ENCODE results near the gene PRDM2. TPM values are rescaled to one million over a fixed set of nuclear protein-coding genes. Genes with fewer than 3 reads are reported as not detected.

The PRDM2 gene
- total and polyA plus RNA-seq, 5 donors from 2014 or later = 16.8 to 221 (median 19.7) TPM

DNA sequence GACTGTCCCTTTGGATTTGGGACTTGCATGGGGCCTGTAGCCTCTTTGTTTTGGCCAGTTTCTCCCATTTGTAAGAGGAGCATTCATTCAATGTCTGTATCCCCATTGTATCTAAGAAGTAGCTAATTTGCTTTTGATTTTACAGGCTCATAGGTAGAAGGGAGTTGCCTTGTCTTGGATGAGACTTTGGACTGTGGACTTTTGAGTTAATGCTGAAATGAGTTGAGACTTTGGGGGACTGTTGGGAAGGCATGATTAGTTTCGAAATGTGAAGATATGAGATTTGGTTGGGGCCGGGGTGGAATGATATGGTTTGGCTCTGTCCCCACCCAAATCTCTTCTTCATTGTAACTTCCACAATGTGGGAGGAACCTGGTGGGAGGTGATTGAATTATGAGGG lies 151.7 kb downstream of the PRDM2 start:
- no peaks in the 10 kb centered on the region for H3K9me3 ChIP-seq (ENCODE audit: control insufficient read depth in 2 of 2, low read length in 2 of 2)
- ATAC-seq (ENCODE audit: low read depth in 2 of 2) = no peak

DNA sequence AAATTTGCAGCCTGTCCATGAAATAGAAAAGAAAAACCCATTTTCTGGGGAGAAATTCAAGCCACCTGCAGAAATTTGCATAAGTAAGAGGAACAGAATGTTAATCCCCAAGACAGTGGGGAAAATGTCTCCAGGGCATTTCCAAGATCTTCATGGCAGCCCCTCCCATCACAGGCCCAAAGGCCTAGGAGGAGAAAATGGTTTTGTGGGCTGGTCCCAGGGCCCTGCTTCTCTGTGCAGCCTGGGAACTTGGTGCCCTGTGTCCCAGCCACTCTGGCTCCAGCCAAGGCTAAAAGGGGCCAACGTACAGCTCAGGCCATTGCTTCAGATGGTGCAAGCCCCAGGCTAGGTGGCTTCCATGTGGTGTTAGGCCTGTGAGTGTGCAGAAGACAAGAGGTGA lies 155.6 kb downstream of the PRDM2 start:
- no peaks in the 10 kb centered on the region for H3K36me3 Mint-ChIP-seq
- DNase-seq (no peak), ATAC-seq (ENCODE audit: low read depth in 2 of 2) (no peak)
- no peak overlapping the region for H3K27ac Mint-ChIP-seq
- no peak overlapping the region for H3K4me3 Mint-ChIP-seq
- H3K9me3 ChIP-seq (ENCODE audit: control insufficient read depth in 2 of 2, low read length in 2 of 2) = no peaks in the 10 kb centered on the region
- no peaks in the 10 kb centered on the region for H3K27me3 Mint-ChIP-seq
- peaks cover 0 to 15% (median 5%) of the 10 kb centered on the region in 7 donors for H3K9me3 Mint-ChIP-seq
- H3K4me1 Mint-ChIP-seq = no peaks in the 10 kb centered on the region
- H3K27me3 ChIP-seq (ENCODE audit: control insufficient read depth, insufficient read depth, low read length) = no peaks in the 10 kb centered on the region
- no peaks in the 10 kb centered on the region for H3K4me1 ChIP-seq (ENCODE audit: control insufficient read depth, insufficient read depth, low read length, poor library complexity, severe bottlenecking)
- no peak overlapping the region for H3K27ac ChIP-seq (ENCODE audit: insufficient read depth, low read length, poor library complexity, severe bottlenecking)
- no peak overlapping the region for H3K4me3 ChIP-seq (ENCODE audit: low read depth, low read length)
- H3K36me3 ChIP-seq (ENCODE audit: control insufficient read depth, insufficient read depth, low read length) = no peaks in the 10 kb centered on the region

More for the DNA sequence above, 151.7 kb downstream of the PRDM2 start:
- Mint-ChIP-seq H3K9me3 (peaks cover 0 to 13% (median 3%) of the 10 kb centered on the region in 7 donors), H3K27ac (no peak overlapping the region), H3K36me3 (peaks cover 5% of the 10 kb centered on the region), H3K4me1 (no peaks in the 10 kb centered on the region), H3K4me3 (no peak overlapping the region), H3K27me3 (peaks cover 7% of the 10 kb centered on the region)
- Histone ChIP-seq H3K4me3 (ENCODE audit: low read depth, low read length) (no peak overlapping the region), H3K36me3 (ENCODE audit: control insufficient read depth, insufficient read depth, low read length) (no peaks in the 10 kb centered on the region), H3K27ac (ENCODE audit: insufficient read depth, low read length, poor library complexity, severe bottlenecking) (no peak overlapping the region), H3K4me1 (ENCODE audit: control insufficient read depth, insufficient read depth, low read length, poor library complexity, severe bottlenecking) (no peaks in the 10 kb centered on the region), H3K27me3 (ENCODE audit: control insufficient read depth, insufficient read depth, low read length) (no peaks in the 10 kb centered on the region)
- DNase-seq = no peak

DNA sequence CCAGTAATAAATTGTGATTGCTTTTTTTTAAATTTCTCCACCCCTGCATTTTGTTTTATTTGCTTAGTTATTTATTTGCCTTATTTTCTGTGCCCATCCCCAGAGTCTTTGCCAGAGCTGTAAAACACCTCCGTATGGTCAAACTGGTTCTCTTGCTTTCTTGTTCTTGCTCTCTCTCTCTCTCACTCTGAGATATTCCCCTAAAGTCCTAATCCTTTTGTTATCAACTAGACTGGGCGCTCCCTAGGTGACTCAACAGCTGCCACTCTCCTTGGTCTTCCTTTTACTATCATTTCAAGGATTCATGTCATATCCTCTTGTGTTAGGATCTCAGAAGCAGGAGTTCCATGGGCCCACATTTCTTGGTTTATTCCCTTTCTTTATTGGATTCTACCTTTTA lies 160.0 kb downstream of the PRDM2 start:
- Histone ChIP-seq H3K36me3 (ENCODE audit: control insufficient read depth, insufficient read depth, low read length) (no peaks in the 10 kb centered on the region), H3K4me3 (ENCODE audit: low read depth, low read length) (no peak overlapping the region), H3K9me3 (ENCODE audit: control insufficient read depth in 2 of 2, low read length in 2 of 2) (no peaks in the 10 kb centered on the region), H3K27me3 (ENCODE audit: control insufficient read depth, insufficient read depth, low read length) (peaks cover 1% of the 10 kb centered on the region), H3K27ac (ENCODE audit: insufficient read depth, low read length, poor library complexity, severe bottlenecking) (no peak overlapping the region), H3K4me1 (ENCODE audit: control insufficient read depth, insufficient read depth, low read length, poor library complexity, severe bottlenecking) (no peaks in the 10 kb centered on the region)
- no peaks in the 10 kb centered on the region for H3K36me3 Mint-ChIP-seq
- H3K4me3 Mint-ChIP-seq = no peak overlapping the region
- ATAC-seq (ENCODE audit: low read depth in 2 of 2) (no peak), DNase-seq (no peak)
- no peaks in the 10 kb centered on the region for H3K27me3 Mint-ChIP-seq
- H3K4me1 Mint-ChIP-seq = no peaks in the 10 kb centered on the region
- no peak overlapping the region for H3K27ac Mint-ChIP-seq
- peaks cover 0 to 13% (median 5%) of the 10 kb centered on the region in 7 donors for H3K9me3 Mint-ChIP-seq

DNA sequence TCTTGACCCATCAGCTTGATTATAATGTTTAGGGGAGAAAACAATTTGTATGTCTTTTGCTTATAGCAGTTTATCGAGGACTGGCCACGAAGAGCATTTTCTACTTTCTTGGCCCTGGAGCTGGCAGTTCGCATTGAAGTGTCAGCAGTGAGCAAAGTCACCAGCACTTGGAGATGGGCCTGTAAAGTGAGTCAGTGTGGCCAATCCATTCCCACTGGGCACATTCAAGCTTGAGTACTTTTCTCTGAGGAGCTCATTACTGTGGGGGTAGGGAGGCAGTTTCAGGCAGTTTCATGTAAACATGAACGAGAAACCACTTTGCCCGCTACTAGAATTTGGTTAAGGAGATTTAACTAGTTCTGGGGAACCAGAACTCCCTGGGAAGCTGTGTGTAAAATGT lies 164.8 kb downstream of the PRDM2 start:
- peaks cover 1% of the 10 kb centered on the region for H3K27me3 ChIP-seq (ENCODE audit: control insufficient read depth, insufficient read depth, low read length)
- no peak overlapping the region for H3K27ac Mint-ChIP-seq
- H3K36me3 Mint-ChIP-seq = no peaks in the 10 kb centered on the region
- no peak for DNase-seq
- no peak for ATAC-seq (ENCODE audit: low read depth in 2 of 2)
- no peaks in the 10 kb centered on the region for H3K9me3 Mint-ChIP-seq
- H3K36me3 ChIP-seq (ENCODE audit: control insufficient read depth, insufficient read depth, low read length) = no peaks in the 10 kb centered on the region
- H3K4me3 Mint-ChIP-seq = no peak overlapping the region
- H3K27me3 Mint-ChIP-seq = no peaks in the 10 kb centered on the region
- H3K4me1 Mint-ChIP-seq = no peaks in the 10 kb centered on the region
- no peaks in the 10 kb centered on the region for H3K9me3 ChIP-seq (ENCODE audit: control insufficient read depth in 2 of 2, low read length in 2 of 2)
- no peak overlapping the region for H3K27ac ChIP-seq (ENCODE audit: insufficient read depth, low read length, poor library complexity, severe bottlenecking)
- no peaks in the 10 kb centered on the region for H3K4me1 ChIP-seq (ENCODE audit: control insufficient read depth, insufficient read depth, low read length, poor library complexity, severe bottlenecking)
- no peak overlapping the region for H3K4me3 ChIP-seq (ENCODE audit: low read depth, low read length)

DNA sequence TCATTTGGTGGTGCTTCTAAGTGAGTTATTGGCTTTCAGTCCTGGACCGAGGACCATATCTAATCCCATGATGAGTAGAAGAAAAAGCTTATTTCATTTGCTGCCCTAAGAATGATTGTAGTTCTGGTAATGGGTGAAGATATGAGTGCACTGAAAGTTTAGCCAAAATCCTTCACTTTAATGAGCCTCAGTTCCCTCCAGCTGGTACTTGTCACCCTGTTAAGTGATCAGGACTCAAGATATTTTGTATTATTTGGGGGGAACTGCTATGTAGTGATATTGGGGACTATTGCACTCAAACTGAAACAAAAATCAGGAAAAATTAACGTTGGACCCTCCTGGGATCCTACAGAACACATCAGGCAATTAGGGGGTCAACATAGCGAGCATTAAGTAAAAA lies 165.9 kb downstream of the PRDM2 start:
- no peaks in the 10 kb centered on the region for H3K36me3 Mint-ChIP-seq
- no peaks in the 10 kb centered on the region for H3K27me3 Mint-ChIP-seq
- no peaks in the 10 kb centered on the region for H3K36me3 ChIP-seq (ENCODE audit: control insufficient read depth, insufficient read depth, low read length)
- H3K27ac ChIP-seq (ENCODE audit: insufficient read depth, low read length, poor library complexity, severe bottlenecking) = no peak overlapping the region
- no peak overlapping the region for H3K4me3 ChIP-seq (ENCODE audit: low read depth, low read length)
- no peak overlapping the region for H3K4me3 Mint-ChIP-seq
- H3K27ac Mint-ChIP-seq = no peak overlapping the region
- H3K4me1 Mint-ChIP-seq = no peaks in the 10 kb centered on the region
- H3K9me3 ChIP-seq (ENCODE audit: control insufficient read depth in 2 of 2, low read length in 2 of 2) = no peaks in the 10 kb centered on the region
- ATAC-seq (ENCODE audit: low read depth in 2 of 2) = no peak
- peaks cover 1% of the 10 kb centered on the region for H3K27me3 ChIP-seq (ENCODE audit: control insufficient read depth, insufficient read depth, low read length)
- no peak for DNase-seq
- peaks cover 0 to 6% (median 0%) of the 10 kb centered on the region in 7 donors for H3K9me3 Mint-ChIP-seq
- no peaks in the 10 kb centered on the region for H3K4me1 ChIP-seq (ENCODE audit: control insufficient read depth, insufficient read depth, low read length, poor library complexity, severe bottlenecking)

DNA sequence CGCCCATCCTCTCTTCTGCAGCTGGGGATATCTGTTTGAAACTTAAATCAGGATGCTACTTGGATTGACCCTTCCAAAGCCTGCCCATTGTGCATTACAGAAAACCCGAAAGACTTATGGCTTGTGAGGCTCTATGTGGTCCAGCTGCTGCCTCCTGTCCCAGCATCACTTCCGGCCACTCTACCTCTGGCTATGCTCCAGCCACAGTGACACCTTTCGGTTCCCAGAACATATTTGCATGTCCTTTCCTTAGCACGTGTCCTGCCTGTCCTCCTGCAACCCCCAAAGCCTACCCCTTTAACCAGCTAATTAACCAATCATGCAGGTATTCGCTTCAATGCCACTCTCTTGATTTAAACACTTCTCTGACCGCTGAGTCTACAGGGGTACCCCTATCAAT lies 167.6 kb downstream of the PRDM2 start:
- no peaks in the 10 kb centered on the region for H3K36me3 ChIP-seq (ENCODE audit: control insufficient read depth, insufficient read depth, low read length)
- H3K4me1 ChIP-seq (ENCODE audit: control insufficient read depth, insufficient read depth, low read length, poor library complexity, severe bottlenecking) = no peaks in the 10 kb centered on the region
- H3K27me3 ChIP-seq (ENCODE audit: control insufficient read depth, insufficient read depth, low read length) = peaks cover 1% of the 10 kb centered on the region
- H3K4me3 Mint-ChIP-seq = no peak overlapping the region
- no peaks in the 10 kb centered on the region for H3K9me3 ChIP-seq (ENCODE audit: control insufficient read depth in 2 of 2, low read length in 2 of 2)
- peaks cover 0 to 6% (median 0%) of the 10 kb centered on the region in 7 donors for H3K9me3 Mint-ChIP-seq
- no peak for DNase-seq
- no peak for ATAC-seq (ENCODE audit: low read depth in 2 of 2)
- H3K27ac ChIP-seq (ENCODE audit: insufficient read depth, low read length, poor library complexity, severe bottlenecking) = no peak overlapping the region
- H3K4me1 Mint-ChIP-seq = no peaks in the 10 kb centered on the region
- H3K4me3 ChIP-seq (ENCODE audit: low read depth, low read length) = no peak overlapping the region
- no peaks in the 10 kb centered on the region for H3K27me3 Mint-ChIP-seq
- H3K27ac Mint-ChIP-seq = no peak overlapping the region
- no peaks in the 10 kb centered on the region for H3K36me3 Mint-ChIP-seq

DNA sequence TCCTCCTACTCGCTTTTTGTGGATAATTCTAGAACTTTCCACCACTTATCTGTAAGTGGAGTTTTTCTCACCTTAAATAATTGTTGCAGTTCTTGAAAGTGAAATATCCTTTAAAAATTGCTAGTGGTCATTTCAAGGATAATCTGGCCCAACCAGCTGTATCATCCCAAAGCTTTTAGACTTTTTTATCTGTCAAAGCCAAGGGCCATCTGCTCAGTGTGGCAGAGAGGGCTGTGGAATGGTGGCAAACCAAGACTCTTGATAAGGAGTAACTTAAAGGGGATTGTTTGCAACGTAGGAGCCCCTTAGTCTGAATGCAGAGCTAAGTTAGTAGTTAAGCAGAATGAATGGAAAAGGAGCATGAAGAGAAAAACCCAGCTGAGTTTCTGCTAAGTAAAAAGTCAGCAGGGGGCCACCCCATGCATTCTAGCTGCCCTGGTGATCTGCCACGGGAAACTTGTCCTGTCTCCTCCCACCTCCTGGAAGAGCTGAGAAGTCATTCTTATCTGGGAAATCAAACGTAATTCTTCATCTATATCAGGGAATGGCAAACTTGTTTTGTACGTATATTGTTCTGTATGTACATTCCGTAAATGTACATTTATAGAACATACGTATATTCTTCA lies 169.3 kb downstream of the PRDM2 start:
- ATAC-seq (ENCODE audit: low read depth in 2 of 2) = no peak
- no peaks in the 10 kb centered on the region for H3K36me3 Mint-ChIP-seq
- no peaks in the 10 kb centered on the region for H3K4me1 ChIP-seq (ENCODE audit: control insufficient read depth, insufficient read depth, low read length, poor library complexity, severe bottlenecking)
- H3K36me3 ChIP-seq (ENCODE audit: control insufficient read depth, insufficient read depth, low read length) = no peaks in the 10 kb centered on the region
- H3K27me3 Mint-ChIP-seq = no peaks in the 10 kb centered on the region
- no peak overlapping the region for H3K4me3 Mint-ChIP-seq
- no peaks in the 10 kb centered on the region for H3K4me1 Mint-ChIP-seq
- no peak for DNase-seq
- no peaks in the 10 kb centered on the region for H3K9me3 ChIP-seq (ENCODE audit: control insufficient read depth in 2 of 2, low read length in 2 of 2)
- H3K27ac ChIP-seq (ENCODE audit: insufficient read depth, low read length, poor library complexity, severe bottlenecking) = no peak overlapping the region
- H3K27ac Mint-ChIP-seq = no peak overlapping the region
- H3K27me3 ChIP-seq (ENCODE audit: control insufficient read depth, insufficient read depth, low read length) = no peaks in the 10 kb centered on the region
- no peak overlapping the region for H3K4me3 ChIP-seq (ENCODE audit: low read depth, low read length)
- peaks cover 0 to 6% (median 0%) of the 10 kb centered on the region in 7 donors for H3K9me3 Mint-ChIP-seq

DNA sequence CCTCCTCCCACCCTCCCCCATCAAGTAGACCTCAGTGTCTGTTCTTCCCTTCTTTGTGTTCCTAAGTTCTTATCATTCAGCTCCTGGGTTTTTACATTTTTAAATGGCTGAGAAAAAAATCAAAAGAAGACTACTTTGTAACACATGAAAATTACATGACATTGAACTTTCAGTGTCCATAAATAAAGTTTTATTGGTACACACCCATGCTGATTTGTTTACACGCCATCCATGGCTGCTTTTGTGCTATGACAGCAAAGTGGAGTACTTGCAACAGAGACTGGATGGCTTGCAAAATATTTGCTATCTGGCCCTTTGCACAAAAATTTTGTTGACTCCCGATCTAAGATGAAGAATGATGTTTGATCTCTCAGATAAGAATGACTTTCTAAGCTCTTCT lies 171.4 kb downstream of the PRDM2 start:
- no peak for ATAC-seq (ENCODE audit: low read depth in 2 of 2)
- no peak overlapping the region for H3K4me3 Mint-ChIP-seq

More for the DNA sequence above, 171.4 kb downstream of the PRDM2 start:
- H3K36me3 ChIP-seq (ENCODE audit: control insufficient read depth, insufficient read depth, low read length) = no peaks in the 10 kb centered on the region
- no peak overlapping the region for H3K4me3 ChIP-seq (ENCODE audit: low read depth, low read length)
- no peaks in the 10 kb centered on the region for H3K4me1 ChIP-seq (ENCODE audit: control insufficient read depth, insufficient read depth, low read length, poor library complexity, severe bottlenecking)
- no peak for DNase-seq
- no peaks in the 10 kb centered on the region for H3K36me3 Mint-ChIP-seq
- H3K27ac Mint-ChIP-seq = no peak overlapping the region
- no peaks in the 10 kb centered on the region for H3K4me1 Mint-ChIP-seq
- peaks cover 0 to 6% (median 1%) of the 10 kb centered on the region in 7 donors for H3K9me3 Mint-ChIP-seq
- H3K27me3 ChIP-seq (ENCODE audit: control insufficient read depth, insufficient read depth, low read length) = no peaks in the 10 kb centered on the region
- H3K27ac ChIP-seq (ENCODE audit: insufficient read depth, low read length, poor library complexity, severe bottlenecking) = no peak overlapping the region
- H3K27me3 Mint-ChIP-seq = no peaks in the 10 kb centered on the region
- no peaks in the 10 kb centered on the region for H3K9me3 ChIP-seq (ENCODE audit: control insufficient read depth in 2 of 2, low read length in 2 of 2)
